WI38 (cell line): ENCODE data around the gene RAF1.

Experiments used
- H3K4me3 ChIP-seq: 2 replicates; pipeline ENCODE4 v1.5.1; 2011; ENCODE audit warnings: low read depth, mild to moderate bottlenecking, control low read depth, low read length
- TF ChIP-seq, protein P1 (sequence below): IDR thresholded peaks from 2 replicates; pipeline ENCODE4 v1.5.1; 2012; ENCODE audit warnings: low read depth, mild to moderate bottlenecking, control low read depth, low read length

Gene RAF1

DNA sequence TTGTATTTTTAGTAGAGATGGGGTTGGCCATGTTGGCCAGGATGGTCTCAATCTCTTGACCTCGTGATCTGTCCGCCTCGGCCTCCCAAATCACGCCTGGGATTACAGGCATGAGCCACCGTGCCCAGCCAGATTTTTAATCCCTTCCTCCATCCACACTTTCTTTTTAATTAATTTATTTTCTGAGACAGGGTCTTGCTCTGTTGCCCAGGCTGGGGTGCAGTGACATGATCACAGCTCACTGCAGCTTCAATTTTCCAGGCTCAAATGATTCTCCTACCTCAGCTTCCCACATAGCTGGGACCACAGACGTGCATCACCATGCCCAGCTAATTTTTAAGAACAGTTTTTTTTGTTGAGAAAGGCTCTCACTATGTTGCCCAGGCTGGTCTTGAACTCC, 43.6 kb downstream of the RAF1 start:
- H3K4me3 ChIP-seq: no peak overlapping the region
- TF ChIP-seq, protein P1, sequence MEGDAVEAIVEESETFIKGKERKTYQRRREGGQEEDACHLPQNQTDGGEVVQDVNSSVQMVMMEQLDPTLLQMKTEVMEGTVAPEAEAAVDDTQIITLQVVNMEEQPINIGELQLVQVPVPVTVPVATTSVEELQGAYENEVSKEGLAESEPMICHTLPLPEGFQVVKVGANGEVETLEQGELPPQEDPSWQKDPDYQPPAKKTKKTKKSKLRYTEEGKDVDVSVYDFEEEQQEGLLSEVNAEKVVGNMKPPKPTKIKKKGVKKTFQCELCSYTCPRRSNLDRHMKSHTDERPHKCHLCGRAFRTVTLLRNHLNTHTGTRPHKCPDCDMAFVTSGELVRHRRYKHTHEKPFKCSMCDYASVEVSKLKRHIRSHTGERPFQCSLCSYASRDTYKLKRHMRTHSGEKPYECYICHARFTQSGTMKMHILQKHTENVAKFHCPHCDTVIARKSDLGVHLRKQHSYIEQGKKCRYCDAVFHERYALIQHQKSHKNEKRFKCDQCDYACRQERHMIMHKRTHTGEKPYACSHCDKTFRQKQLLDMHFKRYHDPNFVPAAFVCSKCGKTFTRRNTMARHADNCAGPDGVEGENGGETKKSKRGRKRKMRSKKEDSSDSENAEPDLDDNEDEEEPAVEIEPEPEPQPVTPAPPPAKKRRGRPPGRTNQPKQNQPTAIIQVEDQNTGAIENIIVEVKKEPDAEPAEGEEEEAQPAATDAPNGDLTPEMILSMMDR: no peak

DNA sequence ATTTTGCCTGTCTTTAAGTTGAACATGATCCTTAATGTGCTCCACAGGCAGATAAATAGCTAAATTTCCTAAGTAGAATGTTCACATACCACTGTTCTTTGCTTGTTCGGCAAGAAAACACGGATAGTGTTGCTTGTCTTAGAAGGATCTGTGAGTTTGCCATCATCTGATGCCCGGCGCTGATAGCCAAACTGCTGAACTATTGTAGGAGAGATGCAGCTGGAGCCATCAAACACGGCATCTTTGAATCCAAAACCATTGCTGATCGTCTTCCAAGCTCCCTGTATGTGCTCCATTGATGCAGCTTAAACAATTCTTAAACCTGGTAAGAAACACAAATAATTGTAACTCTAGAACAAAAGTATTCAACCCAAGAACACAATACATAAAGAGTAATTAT, 45.5 kb downstream of the RAF1 start:
- TF ChIP-seq, protein P1: no peak
- no peak overlapping the region for H3K4me3 ChIP-seq

DNA sequence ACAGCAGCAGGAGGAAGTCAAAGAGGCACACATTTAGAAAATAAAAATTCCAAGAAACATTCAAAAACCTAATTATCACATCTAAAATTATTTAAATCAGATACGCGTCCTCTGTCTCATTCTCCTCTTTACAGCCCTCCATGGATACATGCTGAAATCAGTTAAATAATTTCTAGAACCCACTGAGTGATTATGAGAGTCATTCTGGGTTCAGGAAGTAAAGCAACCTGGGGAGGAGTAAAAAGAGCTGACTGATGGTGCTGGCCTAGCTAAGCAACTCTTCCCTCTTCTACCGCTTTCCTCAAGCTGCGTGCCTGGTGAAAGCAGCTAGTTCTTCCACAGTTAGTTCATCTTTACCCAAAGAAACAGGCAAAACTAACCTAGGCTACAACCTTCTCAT, 48.7 kb downstream of the RAF1 start:
- no peak overlapping the region for H3K4me3 ChIP-seq

DNA sequence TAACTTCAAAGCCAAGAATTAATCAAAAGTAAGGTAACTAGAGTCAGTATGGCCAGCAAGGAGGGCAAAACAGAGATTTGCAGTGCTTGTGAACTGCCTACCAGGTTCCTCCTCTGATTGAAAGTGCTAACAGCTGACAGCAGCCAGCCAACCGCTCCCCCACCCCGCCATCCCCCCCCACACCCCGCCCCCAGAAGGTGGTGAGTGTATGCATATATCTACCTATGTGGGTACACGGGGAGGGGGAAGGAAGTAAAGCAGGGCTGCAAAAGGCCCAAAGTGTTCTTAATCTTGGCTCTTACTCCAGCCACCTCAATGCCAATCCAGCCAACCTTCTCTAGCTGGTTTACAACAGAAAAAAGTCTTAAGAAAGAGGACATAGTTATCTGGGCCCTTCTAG, 50.7 kb downstream of the RAF1 start:
- H3K4me3 ChIP-seq: no peak overlapping the region
- TF ChIP-seq, protein P1: no peak

More for the DNA sequence above, 48.7 kb downstream of the RAF1 start:
- TF ChIP-seq, protein P1: no peak

DNA sequence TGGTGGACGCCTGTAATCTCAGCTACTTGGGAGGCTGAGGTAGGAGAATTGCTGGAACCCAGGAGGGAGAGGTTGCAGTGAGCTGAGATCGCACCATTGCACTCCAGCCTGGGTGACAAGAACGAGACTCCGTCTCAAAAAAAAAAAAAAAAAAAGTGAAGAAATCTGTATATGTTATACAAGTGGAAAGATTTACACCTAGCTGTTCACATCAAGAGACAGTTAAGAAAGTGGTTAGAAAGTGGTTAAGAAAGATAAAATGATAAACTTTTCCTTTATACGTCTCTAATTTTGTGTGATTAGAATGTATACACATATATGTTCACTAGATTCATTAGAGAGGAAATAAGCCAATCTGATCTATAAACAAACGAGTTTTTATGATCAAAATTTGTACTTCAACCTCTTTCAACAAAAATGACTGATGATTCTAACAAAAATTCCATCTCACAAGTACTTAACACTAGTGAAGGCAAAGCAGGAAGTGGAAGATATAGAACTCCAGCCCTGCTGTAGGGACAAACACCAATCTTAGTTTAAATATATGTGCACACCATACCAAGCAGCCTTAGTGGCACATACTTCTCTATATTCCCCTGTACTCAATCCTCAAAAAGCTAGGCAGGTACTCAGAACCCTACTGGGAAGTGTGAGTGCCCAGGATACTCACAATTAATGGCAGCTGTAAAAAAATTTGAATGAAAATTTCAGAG, 51.2 kb downstream of the RAF1 start:
- H3K4me3 ChIP-seq: no peak overlapping the region
- TF ChIP-seq, protein P1: no peak

DNA sequence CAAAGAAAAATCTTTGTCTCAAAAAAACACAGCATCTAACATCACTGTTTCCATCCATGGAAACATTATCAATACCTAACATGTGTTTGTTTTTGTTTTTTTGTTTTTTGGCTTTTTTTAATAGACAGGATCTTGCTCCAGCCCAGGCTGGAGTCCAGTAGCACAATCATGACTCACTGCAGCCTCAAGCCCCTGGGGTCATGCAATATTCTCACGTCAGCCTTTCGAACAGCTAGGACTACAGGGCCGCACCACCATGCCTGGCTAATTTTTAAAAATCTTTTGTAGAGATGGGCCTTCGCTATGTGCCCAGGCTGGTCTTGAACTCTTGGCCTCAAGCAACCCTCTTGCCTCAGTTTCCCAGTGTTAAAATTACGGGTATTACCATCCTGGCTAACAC, 52.8 kb downstream of the RAF1 start:
- TF ChIP-seq, protein P1: no peak

DNA sequence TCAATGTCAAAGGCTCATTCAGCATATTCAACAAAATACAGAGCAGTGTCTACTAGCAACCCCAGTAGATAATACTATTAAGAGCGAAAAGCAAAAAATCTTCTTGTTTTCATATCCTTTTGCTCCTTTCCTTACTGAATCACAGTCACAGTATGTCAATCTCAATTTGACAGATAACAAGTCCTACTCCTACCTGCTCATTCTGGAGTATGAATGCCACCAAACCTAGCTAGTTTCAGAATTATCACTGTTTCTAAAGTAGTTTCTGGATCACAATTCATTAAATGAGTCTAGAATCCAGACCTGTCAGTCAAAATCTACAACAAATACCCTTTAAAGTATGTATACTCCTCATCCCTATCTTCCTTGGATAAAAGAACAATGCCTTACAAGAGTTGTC, 55.5 kb downstream of the RAF1 start:
- TF ChIP-seq, protein P1: no peak
- no peak overlapping the region for H3K4me3 ChIP-seq

More for the DNA sequence above, 52.8 kb downstream of the RAF1 start:
- H3K4me3 ChIP-seq: no peak overlapping the region
